GM10266 (cell line): ENCODE measurements around the gene LCOR.

Experiments
- DNase-seq: peaks from one replicate; pipeline ENCODE4 v3.0.0; 2012; ENCODE audit errors: extremely low spot score
- TF ChIP-seq, protein P1 (sequence below): IDR thresholded peaks from 2 replicates; pipeline ENCODE4 v1.5.1; 2012; ENCODE audit warnings: mild to moderate bottlenecking, low read depth; ENCODE audit not compliant: control insufficient read depth, insufficient read depth; ENCODE audit errors: missing control alignments

LCOR gene

DNA sequence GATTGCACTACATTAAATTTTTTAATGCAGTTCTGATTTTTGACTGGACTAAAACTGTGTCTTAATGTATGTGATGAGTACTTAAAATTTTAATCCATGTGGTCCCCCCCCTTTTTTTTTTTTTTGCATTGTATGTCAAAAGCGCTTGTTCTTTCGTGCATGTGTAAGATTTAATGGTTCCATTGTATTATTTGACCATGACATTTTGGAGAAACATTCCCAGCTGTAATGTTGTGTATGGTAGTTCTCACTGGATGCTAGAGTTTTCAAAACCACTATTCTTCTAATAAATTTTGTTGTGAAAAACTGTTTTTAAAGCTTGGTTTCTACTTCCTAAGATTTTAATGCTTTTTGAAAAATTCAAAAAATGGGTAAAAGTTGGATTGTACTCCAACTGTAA lies 132.0 kb downstream of the LCOR start:
- DNase-seq, result no peak
- TF ChIP-seq, protein P1, sequence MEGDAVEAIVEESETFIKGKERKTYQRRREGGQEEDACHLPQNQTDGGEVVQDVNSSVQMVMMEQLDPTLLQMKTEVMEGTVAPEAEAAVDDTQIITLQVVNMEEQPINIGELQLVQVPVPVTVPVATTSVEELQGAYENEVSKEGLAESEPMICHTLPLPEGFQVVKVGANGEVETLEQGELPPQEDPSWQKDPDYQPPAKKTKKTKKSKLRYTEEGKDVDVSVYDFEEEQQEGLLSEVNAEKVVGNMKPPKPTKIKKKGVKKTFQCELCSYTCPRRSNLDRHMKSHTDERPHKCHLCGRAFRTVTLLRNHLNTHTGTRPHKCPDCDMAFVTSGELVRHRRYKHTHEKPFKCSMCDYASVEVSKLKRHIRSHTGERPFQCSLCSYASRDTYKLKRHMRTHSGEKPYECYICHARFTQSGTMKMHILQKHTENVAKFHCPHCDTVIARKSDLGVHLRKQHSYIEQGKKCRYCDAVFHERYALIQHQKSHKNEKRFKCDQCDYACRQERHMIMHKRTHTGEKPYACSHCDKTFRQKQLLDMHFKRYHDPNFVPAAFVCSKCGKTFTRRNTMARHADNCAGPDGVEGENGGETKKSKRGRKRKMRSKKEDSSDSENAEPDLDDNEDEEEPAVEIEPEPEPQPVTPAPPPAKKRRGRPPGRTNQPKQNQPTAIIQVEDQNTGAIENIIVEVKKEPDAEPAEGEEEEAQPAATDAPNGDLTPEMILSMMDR, result no peak

DNA sequence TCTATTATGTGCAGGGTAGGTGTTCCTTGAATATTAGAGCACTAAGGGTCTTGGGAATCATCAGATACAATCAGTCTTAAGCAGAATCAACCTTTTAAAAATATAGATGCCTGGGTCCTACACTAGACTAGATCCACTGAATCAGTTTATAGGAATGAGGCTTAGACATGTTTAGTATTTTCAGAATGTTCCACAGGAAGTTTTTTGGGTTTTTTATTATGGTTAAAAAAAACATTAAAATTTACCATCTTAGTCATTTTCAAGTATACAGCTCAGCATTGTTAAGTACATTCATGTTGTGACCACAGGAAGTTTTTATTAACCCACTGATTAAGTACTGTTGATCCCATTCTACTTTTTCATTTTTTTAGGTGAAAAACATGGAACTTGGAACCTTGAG lies 135.7 kb downstream of the LCOR start:
- no peak for DNase-seq
- TF ChIP-seq, protein P1, result no peak

DNA sequence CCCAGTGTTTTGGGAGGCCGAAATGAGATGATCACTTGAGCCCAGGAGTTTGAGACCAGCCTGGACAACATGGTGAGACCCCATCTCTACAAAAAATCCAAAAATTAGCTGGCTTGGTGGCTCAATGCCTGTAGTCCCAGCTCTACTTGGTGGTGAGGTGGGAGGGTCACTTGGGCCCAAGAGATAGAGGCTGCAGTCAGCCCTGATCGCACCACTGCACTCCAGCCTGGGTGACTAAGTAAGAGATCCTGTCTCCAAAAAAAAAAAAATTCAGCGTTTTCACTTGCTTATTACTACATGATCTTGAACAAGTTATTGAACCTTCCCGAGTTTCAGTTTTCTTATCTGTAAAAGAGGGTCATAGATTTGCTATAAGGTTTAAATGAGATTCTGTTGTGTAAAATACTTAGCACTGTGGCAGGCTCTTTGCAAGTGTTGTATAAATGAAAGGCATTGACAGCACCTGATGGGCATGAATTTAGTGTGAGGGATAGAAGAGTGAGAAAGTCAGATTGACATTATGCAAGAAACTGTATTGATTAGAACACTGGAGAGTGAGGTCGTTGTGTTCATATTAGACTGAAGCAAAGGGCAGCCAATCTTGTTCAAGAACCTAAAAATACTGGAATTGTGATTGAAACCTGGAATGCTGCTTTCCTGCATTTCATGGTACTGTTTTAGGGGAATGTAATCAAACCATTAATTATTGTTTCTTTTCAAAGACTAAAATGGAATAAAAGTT lies 136.8 kb downstream of the LCOR start:
- TF ChIP-seq, protein P1, result no peak
- no peak for DNase-seq

DNA sequence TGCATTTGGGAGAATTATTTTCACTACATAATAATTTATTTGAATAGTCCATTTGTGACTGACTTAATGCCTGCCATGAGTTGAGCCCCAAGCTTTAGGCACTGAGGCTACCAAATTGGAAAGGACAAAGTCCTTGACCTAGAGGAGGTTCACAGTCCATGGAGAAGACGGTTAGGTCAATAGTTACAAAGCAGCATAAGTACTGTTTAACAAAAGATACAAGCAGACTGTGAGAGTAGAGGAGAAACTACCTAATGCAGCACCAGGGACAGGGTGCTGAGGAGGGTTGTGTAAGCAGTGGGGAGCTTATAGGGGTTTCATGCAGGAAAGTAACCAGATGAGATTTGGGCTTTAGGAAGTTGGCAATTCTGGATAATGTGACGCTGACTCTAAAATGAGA lies 139.2 kb downstream of the LCOR start:
- DNase-seq, result no peak
- TF ChIP-seq, protein P1, result no peak

DNA sequence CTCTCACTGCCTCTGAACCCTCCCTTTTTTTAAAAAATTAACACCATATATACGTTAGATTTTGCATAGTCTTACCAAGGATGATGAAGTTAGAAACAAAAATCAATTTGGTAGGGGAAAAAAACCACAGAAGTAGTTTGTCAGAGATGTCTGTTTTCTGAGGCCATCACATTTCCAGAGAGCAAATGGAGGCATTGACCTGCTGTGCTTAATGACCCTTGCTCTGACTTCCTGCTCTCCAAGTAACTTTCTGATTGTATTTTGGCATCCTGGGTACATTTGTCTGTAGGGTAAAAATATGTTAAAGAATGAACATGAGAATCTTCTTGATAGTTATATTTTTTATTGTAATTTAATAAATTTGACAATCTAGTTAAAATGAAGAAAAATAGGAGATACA lies 140.2 kb downstream of the LCOR start:
- no peak for DNase-seq
- TF ChIP-seq, protein P1, result no peak

DNA sequence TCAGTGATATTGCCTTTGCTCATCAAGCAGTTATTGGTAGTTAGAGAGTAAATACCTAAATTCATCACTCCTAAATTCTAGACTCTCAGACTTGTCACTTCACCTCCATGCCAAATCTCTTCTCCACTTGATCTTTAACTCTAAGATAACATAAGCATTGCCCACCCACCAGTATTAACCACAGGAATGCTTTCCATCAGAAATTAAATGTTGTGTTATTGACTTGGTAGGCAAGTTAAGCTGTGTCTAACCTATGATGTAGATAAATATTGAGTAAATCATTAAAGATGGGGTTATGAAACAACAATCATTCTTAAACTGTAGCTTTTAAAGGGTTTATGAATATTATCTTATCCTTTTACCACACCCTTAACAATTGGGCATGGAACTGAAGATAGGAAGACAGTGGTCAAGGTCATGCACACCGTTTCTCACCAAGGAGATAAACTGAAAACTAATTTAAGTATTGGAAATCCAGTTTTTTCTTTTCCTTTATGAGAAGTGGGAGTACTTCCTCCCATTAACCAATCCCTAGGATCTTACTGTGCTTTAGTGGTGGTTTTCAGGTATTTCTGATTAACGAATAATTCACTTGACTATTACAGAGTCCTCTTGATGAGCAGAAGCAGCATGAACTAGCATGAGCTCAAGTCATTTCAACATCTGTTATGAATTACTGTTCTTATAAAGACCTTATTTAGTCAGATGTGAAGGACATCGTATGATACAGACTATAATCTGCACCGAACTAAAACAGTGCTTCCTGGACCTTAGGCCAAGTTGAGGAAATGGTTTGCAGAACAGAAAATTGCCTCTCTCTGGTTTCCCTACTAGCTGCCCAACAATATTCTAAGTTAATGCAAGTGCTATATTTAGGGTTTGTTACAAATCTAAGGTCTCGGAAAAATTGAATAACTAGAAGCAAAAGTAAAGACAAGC lies 142.0 kb downstream of the LCOR start:
- DNase-seq, result no peak
- TF ChIP-seq, protein P1, result no peak

DNA sequence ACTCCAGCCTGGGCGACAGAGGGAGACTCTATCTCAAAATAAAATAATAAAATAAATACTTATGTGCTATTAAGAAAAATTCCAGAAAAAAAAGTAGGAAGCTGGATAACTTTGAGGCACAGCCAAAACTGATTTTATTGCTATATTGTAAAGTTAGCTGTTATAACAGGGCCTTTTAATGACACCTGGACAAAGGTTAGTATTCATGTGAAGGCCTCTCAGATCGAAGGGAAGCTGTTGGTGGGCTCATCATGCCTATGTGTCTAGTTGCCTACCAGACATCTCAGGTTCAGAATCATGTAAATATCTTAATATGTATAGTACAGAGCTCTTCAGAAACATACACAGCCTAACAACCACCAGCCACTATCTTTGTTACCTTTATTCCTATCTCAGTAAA lies 143.0 kb downstream of the LCOR start:
- TF ChIP-seq, protein P1, result no peak
- DNase-seq, result no peak
